GM18870 (cell line): Measurements from ENCODE around the gene ANKHD1.
"Not testable (repeated sequence)": the region's sequence is repeated elsewhere in the genome, so short reads cannot be mapped to it uniquely, and the experiment has no call there.

Source experiments
- ATAC-seq: cut with Tn5 transposase; IDR thresholded peaks from one replicate; pipeline ENCODE4 v1.9.1; 2021; ENCODE audit warnings: moderate library complexity; ENCODE audit not compliant: unreplicated experiment

Gene ANKHD1

GRCh38 chr5:140423609-140424008, 22.0 kb downstream of the ANKHD1 start:
- no peak for ATAC-seq

GRCh38 chr5:140424135-140424534, 22.5 kb downstream of the ANKHD1 start:
- no peak for ATAC-seq

GRCh38 chr5:140427726-140428125, 26.1 kb downstream of the ANKHD1 start:
- not testable (repeated sequence) for ATAC-seq

- ATAC-seq = no peak
Measured at GRCh38 chr5:140429724-140430123, 28.1 kb downstream of the ANKHD1 start.

GRCh38 chr5:140432212-140432611, 30.6 kb downstream of the ANKHD1 start:
- no peak for ATAC-seq

- no peak for ATAC-seq
Measured at GRCh38 chr5:140432916-140433315, 31.3 kb downstream of the ANKHD1 start.

- not testable (repeated sequence) for ATAC-seq
Measured at GRCh38 chr5:140457368-140457767, 55.7 kb downstream of the ANKHD1 start.

GRCh38 chr5:140466981-140467742, 65.5 kb downstream of the ANKHD1 start:
- no peak for ATAC-seq

GRCh38 chr5:140468188-140468587, 66.6 kb downstream of the ANKHD1 start:
- no peak for ATAC-seq

- ATAC-seq = no peak
Measured at GRCh38 chr5:140469259-140469658, 67.6 kb downstream of the ANKHD1 start.

GRCh38 chr5:140480310-140481014, 78.8 kb downstream of the ANKHD1 start:
- no peak for ATAC-seq

GRCh38 chr5:140481758-140482157, 80.1 kb downstream of the ANKHD1 start:
- no peak for ATAC-seq

GRCh38 chr5:140483055-140483454, 81.4 kb downstream of the ANKHD1 start:
- ATAC-seq = no peak

- ATAC-seq = not testable (repeated sequence)
Measured at GRCh38 chr5:140488141-140488540, 86.5 kb downstream of the ANKHD1 start.

- no peak for ATAC-seq
Measured at GRCh38 chr5:140488914-140489313, 87.3 kb downstream of the ANKHD1 start.

GRCh38 chr5:140497897-140498296, 96.3 kb downstream of the ANKHD1 start:
- no peak for ATAC-seq

- no peak for ATAC-seq
Measured at GRCh38 chr5:140498591-140498990, 97.0 kb downstream of the ANKHD1 start.

- no peak for ATAC-seq
Measured at GRCh38 chr5:140502834-140503233, 101.2 kb downstream of the ANKHD1 start.

GRCh38 chr5:140509898-140510297, 108.3 kb downstream of the ANKHD1 start:
- no peak for ATAC-seq

- no peak for ATAC-seq
Measured at GRCh38 chr5:140513124-140513523, 111.5 kb downstream of the ANKHD1 start.

GRCh38 chr5:140524003-140524402, 122.4 kb downstream of the ANKHD1 start:
- no peak for ATAC-seq

- no peak for ATAC-seq
Measured at GRCh38 chr5:140540227-140540626, 138.6 kb downstream of the ANKHD1 start.
